Endothelial cell of umbilical vein (primary cell): ENCODE data around the gene MB21D2.
"Not testable (repeated sequence)": the region's sequence is repeated elsewhere in the genome, so short reads cannot be mapped to it uniquely, and the experiment has no call there.

Experiments used
- CTCF ChIP-seq, 2 donors: IDR thresholded peaks; 1 replicate in 1 of 2; 2 replicates in 1 of 2; pipeline ENCODE4 v1.5.1; 2011; ENCODE audit warnings: low read length in 2 of 2, mild to moderate bottlenecking in 2 of 2, moderate library complexity in 2 of 2, control low read depth in 1 of 2, inconsistent platforms in 1 of 2, low read depth in 1 of 2; ENCODE audit not compliant: insufficient read depth in 1 of 2; ENCODE audit errors: extremely low read depth in 1 of 2
- EZH2 ChIP-seq: IDR thresholded peaks from 2 replicates; pipeline ENCODE4 v1.6.1; 2012; ENCODE audit warnings: borderline replicate concordance, low read depth, mild to moderate bottlenecking, moderate library complexity, low read length, inconsistent platforms; ENCODE audit not compliant: severe bottlenecking
- POLR2AphosphoS5 ChIP-seq: IDR thresholded peaks from 2 replicates; pipeline ENCODE4 v1.6.1; 2012; ENCODE audit warnings: low read depth, mild to moderate bottlenecking, control low read depth, low read length, moderate library complexity; ENCODE audit not compliant: insufficient read depth

- not testable (repeated sequence) for TF ChIP-seq CTCF (IDR thresholded peaks at IDR 0.05; ENCODE audit: extremely low read depth in 1 of 2, insufficient read depth in 1 of 2, low read depth in 1 of 2, low read length in 2 of 2); EZH2; POLR2AphosphoS5
Observed at GRCh38 chr3:192774341-192774740, 143.3 kb downstream of the MB21D2 start.
